ENCODE results near the gene GRIN1.

GRCh38 chr9:137117269-137117731, 21.7 kb upstream of the GRIN1 start:
- TF ChIP-seq GATA3 (IDR thresholded peaks at IDR 0.05; ENCODE audit: low read depth, low read length) (no peak), GATA2 (IDR thresholded peaks at IDR 0.05; ENCODE audit: low read depth, low read length) (no peak)

Data from SH-SY5Y (cell line).